Bone marrow (tissue), 2 donors: ENCODE results near the gene ELP6.
"Not testable (repeated sequence)": the region's sequence is repeated elsewhere in the genome, so short reads cannot be mapped to it uniquely, and the experiment has no call there.

Source experiments
- DNase-seq, 2 donors: peaks; one replicate each; lab custom pipeline; 2025; lab: John Stamatoyannopoulos, UW

The ELP6 gene

GRCh38 chr3:47464588-47464987 lies 48.9 kb downstream of the ELP6 start:
- no peak for DNase-seq

DNA sequence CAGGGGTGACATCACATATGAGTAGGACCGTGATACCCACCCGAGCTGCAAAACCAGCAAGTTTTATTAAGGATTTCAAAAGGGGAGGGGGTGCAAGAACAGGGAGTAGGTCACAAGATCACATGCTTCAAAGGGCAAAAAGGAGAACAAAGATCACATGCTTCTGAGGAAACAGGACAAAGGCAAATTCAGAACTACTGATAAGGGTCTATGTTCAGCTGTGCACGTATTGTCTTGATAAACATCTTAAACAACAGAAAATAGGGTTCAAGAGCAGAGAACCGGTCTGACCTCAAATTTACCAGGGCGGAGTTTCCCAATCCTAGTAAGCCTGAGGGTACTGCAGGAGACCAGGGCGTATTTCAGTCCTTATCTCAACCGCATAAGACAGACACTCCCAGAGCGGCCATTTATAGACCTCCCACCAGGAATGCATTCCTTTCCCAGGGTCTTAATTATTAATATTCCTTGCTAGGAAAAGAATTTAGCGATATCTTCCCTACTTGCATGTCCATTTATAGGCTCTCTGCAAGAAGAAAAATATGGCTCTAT lies 53.9 kb downstream of the ELP6 start:
- DNase-seq, result not testable (repeated sequence)

DNA sequence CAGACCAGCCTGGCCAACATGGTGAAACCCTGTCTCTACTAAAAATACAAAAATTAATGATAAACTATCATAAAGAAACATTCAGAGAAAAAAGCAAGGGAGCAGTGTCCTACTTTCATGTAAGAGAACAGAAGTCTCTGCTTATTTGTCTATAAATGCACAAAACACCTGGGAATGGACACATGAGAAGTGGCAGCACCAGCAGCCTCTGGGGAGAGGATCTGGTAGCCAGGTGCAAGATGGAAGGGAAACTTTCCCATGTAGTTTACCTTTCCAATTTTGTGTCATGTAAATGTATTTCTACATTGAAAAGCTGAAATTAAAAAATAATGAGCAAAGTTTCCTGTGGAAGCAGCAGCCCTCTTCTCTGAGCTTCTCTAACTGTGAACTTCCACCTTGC lies 56.5 kb downstream of the ELP6 start:
- DNase-seq, result no peak

GRCh38 chr3:47455806-47456452 lies 57.6 kb downstream of the ELP6 start:
- no peak for DNase-seq

DNA sequence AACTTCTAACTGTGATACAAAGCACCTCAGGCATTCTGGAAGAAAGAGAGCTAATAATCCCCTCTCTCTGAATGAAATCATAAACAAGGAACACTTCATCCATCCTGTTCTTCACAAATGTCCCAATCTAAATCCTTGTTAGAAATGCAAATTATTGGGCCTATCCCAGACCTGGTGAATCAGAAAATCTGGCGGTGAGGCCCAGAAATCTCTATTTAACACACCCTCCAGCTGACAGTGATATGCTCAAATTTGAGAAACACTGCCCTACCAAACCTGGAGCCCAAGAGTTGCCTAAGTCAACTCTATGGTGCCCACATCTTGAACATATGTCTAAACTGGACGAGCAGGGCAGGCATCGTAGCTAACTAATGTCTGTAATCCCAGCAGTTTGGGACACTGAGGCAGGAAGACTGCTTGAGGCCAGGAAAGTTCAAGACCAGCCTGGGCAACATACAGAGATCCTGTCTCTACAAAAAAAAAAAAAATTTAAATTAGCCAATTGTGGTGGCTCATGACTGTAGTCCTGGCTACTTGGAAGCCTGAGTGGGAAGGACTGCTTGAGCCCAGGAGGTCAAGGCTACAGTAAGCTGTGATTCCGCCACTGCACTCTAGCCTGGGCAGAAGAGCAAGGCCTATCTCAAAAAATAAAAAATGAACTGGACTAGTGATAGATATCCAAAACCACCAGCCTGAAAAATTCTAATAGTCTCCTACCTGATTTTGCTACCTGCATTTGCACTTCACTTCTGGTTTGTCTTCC lies 60.9 kb downstream of the ELP6 start:
- no peak for DNase-seq
